ENCODE results near the gene SH3BGR. TPM values are rescaled to one million over a fixed set of nuclear protein-coding genes. Genes with fewer than 3 reads are reported as not detected.

The SH3BGR gene
- total and polyA plus RNA-seq, 7 donors = 44.2 to 441 (median 240) TPM

DNA sequence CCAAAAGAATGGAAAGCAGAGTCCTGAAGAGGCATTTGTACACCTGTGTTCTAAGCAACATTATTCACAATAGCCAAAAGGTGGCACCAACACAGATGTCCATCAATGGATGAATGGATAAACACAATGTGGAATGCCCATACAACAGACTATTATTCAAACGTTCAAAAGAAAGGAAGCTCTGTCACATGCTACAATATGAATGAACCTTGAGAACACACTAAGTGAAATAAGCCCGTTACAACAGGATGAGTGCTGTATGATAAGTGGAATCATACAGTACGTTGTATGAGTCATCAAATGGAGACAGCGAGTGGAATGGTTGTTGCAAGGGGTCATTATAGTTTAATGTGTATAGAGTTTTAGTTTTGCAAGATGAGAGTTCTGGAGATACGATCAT lies 80.1 kb downstream of the SH3BGR start:
- no peak overlapping the region for H3K4me3 ChIP-seq
- intact Hi-C loops (cut with DNase I) = no loop called here
- DNase-seq = no peak
- no peaks in the 10 kb centered on the region for H3K9me3 ChIP-seq
- H3K4me1 ChIP-seq = no peaks in the 10 kb centered on the region
- H3K27me3 ChIP-seq (ENCODE audit: insufficient read depth in 3 of 3, low read length in 2 of 3) = no peaks in the 10 kb centered on the region
- no peak overlapping the region for H3K27ac ChIP-seq
- TF ChIP-seq, protein P1, sequence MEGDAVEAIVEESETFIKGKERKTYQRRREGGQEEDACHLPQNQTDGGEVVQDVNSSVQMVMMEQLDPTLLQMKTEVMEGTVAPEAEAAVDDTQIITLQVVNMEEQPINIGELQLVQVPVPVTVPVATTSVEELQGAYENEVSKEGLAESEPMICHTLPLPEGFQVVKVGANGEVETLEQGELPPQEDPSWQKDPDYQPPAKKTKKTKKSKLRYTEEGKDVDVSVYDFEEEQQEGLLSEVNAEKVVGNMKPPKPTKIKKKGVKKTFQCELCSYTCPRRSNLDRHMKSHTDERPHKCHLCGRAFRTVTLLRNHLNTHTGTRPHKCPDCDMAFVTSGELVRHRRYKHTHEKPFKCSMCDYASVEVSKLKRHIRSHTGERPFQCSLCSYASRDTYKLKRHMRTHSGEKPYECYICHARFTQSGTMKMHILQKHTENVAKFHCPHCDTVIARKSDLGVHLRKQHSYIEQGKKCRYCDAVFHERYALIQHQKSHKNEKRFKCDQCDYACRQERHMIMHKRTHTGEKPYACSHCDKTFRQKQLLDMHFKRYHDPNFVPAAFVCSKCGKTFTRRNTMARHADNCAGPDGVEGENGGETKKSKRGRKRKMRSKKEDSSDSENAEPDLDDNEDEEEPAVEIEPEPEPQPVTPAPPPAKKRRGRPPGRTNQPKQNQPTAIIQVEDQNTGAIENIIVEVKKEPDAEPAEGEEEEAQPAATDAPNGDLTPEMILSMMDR (IDR thresholded peaks at IDR 0.05) = no peak
- no peaks in the 10 kb centered on the region for H3K36me3 ChIP-seq (ENCODE audit: insufficient read depth in 1 of 2, low read depth in 1 of 2)
- WGBS, 3 donors = 65 to 73% (median 73%) methylated on average over 5 of the region's 5 CpGs
- ATAC-seq = no peak

DNA sequence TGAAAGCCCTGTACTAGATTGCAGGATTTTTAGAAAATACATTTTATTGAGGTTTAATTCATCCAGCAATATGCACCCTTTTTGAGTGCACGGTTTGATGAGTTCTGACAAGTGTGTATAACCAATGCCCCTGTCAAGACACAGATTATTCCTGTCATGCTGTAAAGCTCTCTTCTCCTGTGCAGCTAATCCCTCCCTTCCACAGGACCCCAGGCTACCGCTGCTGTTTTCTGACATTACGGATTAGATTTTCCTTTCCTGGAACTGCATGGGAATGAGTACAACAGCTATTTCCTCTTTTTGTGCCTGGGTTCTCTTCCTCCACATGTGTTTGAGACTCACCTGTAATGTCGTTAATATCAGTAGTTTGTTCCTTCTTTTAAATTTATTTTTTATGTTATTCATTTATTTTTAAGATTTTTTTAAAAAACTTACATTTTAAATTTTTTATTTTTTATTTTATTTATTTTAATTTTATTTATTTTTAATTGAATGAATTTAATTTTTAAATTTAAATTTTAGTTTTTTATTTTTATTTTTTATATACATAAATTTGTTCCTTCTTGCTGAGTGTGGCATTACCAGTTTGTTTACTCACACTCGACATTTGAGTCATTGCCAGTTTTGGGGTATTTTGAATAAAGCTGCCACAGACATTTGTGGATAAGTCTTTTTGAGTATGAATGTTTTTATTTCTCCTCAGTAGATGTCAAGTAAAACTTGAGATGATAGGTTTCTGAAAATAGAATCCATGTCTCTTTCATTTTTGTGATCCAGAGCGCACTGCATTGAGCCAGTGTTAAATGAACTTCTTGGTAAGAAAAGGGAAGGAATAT lies 82.0 kb downstream of the SH3BGR start:
- 45 to 64% (median 64%) methylated on average over 6 of the region's 6 CpGs for WGBS, 3 donors
- DNase-seq (no peak), ATAC-seq (no peak)
- TF ChIP-seq, protein P1 (IDR thresholded peaks at IDR 0.05) = no peak
- intact Hi-C loops (cut with DNase I) = no loop called here
- Histone ChIP-seq H3K4me3 (no peak overlapping the region), H3K36me3 (ENCODE audit: insufficient read depth in 1 of 2, low read depth in 1 of 2) (no peaks in the 10 kb centered on the region), H3K4me1 (no peaks in the 10 kb centered on the region), H3K9me3 (no peaks in the 10 kb centered on the region), H3K27ac (no peak overlapping the region), H3K27me3 (ENCODE audit: insufficient read depth in 3 of 3, low read length in 2 of 3) (no peaks in the 10 kb centered on the region)

DNA sequence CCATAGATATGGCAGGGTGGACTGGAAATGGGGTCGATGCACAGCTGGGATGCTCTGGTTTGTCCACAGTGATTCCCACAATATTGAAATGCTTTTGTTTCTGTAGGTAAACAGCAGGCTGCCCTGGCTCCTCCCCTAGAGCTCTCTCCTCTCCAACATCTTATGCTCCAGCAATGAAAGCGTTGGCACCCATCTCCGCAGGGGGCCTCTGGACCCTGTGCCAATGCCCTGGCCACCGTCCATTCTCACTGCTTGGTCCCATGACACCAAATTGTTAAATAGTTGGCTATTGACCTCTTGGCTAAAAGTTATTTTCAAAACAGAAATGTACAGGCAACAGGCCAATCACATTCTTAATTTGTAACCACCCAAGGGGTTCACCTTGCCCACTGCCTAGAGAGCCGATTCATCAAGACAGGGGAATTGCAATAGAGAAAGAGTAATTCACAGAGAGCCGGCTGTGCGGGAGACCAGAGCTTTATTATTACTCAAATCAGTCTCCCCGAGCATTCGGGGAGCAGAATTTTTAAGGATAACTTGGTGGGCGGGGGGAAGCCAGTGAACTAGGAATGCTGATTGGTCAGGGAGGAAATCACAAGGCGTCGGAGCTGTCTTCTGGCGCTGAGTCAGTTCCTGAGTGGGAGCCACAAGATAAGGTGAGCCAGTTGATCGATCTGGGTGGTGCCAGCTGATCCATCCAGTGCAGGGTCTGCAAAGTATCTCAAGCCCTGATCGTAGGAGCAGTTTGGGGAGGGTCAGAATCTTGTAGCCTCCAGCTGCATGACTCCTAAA lies 84.1 kb downstream of the SH3BGR start:
- intact Hi-C loops (cut with DNase I) = no loop called here
- ATAC-seq (no peak), DNase-seq (no peak)
- Histone ChIP-seq H3K9me3 (no peaks in the 10 kb centered on the region), H3K4me1 (no peaks in the 10 kb centered on the region), H3K27ac (no peak overlapping the region), H3K4me3 (no peak overlapping the region), H3K27me3 (ENCODE audit: insufficient read depth in 3 of 3, low read length in 2 of 3) (no peaks in the 10 kb centered on the region), H3K36me3 (ENCODE audit: insufficient read depth in 1 of 2, low read depth in 1 of 2) (no peaks in the 10 kb centered on the region)
- TF ChIP-seq, protein P1 (IDR thresholded peaks at IDR 0.05) = no peak
- 88 to 92% (median 89%) methylated on average over 15 of the region's 15 CpGs for WGBS, 3 donors

DNA sequence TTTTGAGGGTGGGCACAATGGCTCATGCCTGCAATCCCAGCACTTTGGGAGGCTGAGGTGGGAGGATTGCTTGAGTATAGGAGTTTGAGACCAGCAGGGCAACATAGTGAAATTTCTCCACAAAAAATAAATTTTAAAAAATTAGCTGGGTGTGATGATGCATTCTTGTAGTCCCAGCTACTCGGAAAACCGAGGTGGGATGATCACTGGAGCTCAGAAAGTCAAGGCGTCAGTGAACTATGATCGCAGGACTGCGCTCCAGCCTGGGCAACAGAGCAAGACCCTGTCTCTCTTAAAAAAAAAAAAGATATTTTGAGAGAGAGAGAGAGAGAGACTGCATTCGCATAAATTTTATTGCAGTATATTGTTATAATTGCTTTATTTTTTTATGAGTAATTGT lies 85.1 kb downstream of the SH3BGR start:
- H3K27me3 ChIP-seq (ENCODE audit: insufficient read depth in 3 of 3, low read length in 2 of 3) = no peaks in the 10 kb centered on the region
- no peaks in the 10 kb centered on the region for H3K9me3 ChIP-seq
- H3K27ac ChIP-seq = no peak overlapping the region
- intact Hi-C loops (cut with DNase I) = no loop called here
- H3K4me3 ChIP-seq = no peak overlapping the region
- no peaks in the 10 kb centered on the region for H3K36me3 ChIP-seq (ENCODE audit: insufficient read depth in 1 of 2, low read depth in 1 of 2)
- TF ChIP-seq, protein P1 (IDR thresholded peaks at IDR 0.05) = no peak
- DNase-seq = no peak
- WGBS, 3 donors = 94 to 95% (median 95%) methylated on average over 6 of the region's 6 CpGs
- H3K4me1 ChIP-seq = no peaks in the 10 kb centered on the region
- no peak for ATAC-seq
